Fibroblast of skin of abdomen (primary cell): ENCODE measurements around the gene HPS1.
A peak's percentile ranks its signal among the peaks of the same experiment; 100 is the strongest.

ENCODE experiments used
- DNase-seq: peaks from one replicate; pipeline ENCODE4 v3.0.0-alpha.2; 2013

The HPS1 gene

GRCh38 chr10:98411166-98411565 is 35.6 kb downstream of the HPS1 start:
- DNase-seq: no peak

GRCh38 chr10:98410759-98411158 is 36.0 kb downstream of the HPS1 start:
- no peak for DNase-seq

- no peak for DNase-seq
Measured at GRCh38 chr10:98410135-98410743, 36.5 kb downstream of the HPS1 start.

GRCh38 chr10:98408799-98409198 is 37.9 kb downstream of the HPS1 start:
- DNase-seq: no peak

- DNase-seq: no peak
Measured at GRCh38 chr10:98407744-98408241, 38.9 kb downstream of the HPS1 start.

- DNase-seq: no peak
Measured at GRCh38 chr10:98407017-98407743, 39.6 kb downstream of the HPS1 start.

GRCh38 chr10:98405422-98405821 is 41.3 kb downstream of the HPS1 start:
- DNase-seq: peak; percentile 31

- peak; percentile 73 for DNase-seq
Measured at GRCh38 chr10:98404571-98405359, 42.0 kb downstream of the HPS1 start.

GRCh38 chr10:98403812-98404504 is 42.8 kb downstream of the HPS1 start:
- DNase-seq: peak; percentile 78

GRCh38 chr10:98402931-98403718 is 43.6 kb downstream of the HPS1 start:
- no peak for DNase-seq

- DNase-seq: no peak
Measured at GRCh38 chr10:98402478-98402877, 44.3 kb downstream of the HPS1 start.

GRCh38 chr10:98400482-98400881 is 46.3 kb downstream of the HPS1 start:
- DNase-seq: no peak

- no peak for DNase-seq
Measured at GRCh38 chr10:98399784-98400183, 47.0 kb downstream of the HPS1 start.

- no peak for DNase-seq
Measured at GRCh38 chr10:98397089-98397600, 49.6 kb downstream of the HPS1 start.

GRCh38 chr10:98396096-98397063 is 50.4 kb downstream of the HPS1 start:
- DNase-seq: no peak

- DNase-seq: no peak
Measured at GRCh38 chr10:98394851-98395440, 51.8 kb downstream of the HPS1 start.

- no peak for DNase-seq
Measured at GRCh38 chr10:98391578-98391991, 55.1 kb downstream of the HPS1 start.

GRCh38 chr10:98391065-98391464 is 55.7 kb downstream of the HPS1 start:
- no peak for DNase-seq

- no peak for DNase-seq
Measured at GRCh38 chr10:98390406-98390805, 56.3 kb downstream of the HPS1 start.

- DNase-seq: no peak
Measured at GRCh38 chr10:98389398-98389797, 57.3 kb downstream of the HPS1 start.
